ENCODE data around the gene CHRNE.
A peak's percentile ranks its signal among the peaks of the same experiment; 100 is the strongest.

GRCh38 chr17:4899341-4900230 is 3.3 kb downstream of the CHRNE start, which contains the start of gene C17orf107:
- TF ChIP-seq POLR2A (IDR thresholded peaks at IDR 0.05) (no peak), CTCF (IDR thresholded peaks at IDR 0.05) (no peak), POLR2AphosphoS5 (IDR thresholded peaks at IDR 0.05; ENCODE audit: insufficient read depth in 1 of 2, low read depth in 1 of 2) (peak in 1 of 2 donors; percentile 72)
